Stimulated activated CD8-positive, alpha-beta memory T cell treated with anti-CD3 and anti-CD28 coated beads, Interleukin-4, amount 100 ng/mL, for 48 hours (primary cell): Measurements from ENCODE around the gene LIPI.
"Not testable (repeated sequence)": the region's sequence is repeated elsewhere in the genome, so short reads cannot be mapped to it uniquely, and the experiment has no call there.

Experiments
- DNase-seq: peaks from one replicate; pipeline ENCODE4 v3.0.0-alpha.2; 2020

Gene LIPI

GRCh38 chr21:14072761-14073535, 137.8 kb downstream of the LIPI start:
- no peak for DNase-seq

GRCh38 chr21:14071902-14072734, 138.6 kb downstream of the LIPI start:
- DNase-seq = no peak

GRCh38 chr21:14070968-14071367, 139.8 kb downstream of the LIPI start:
- DNase-seq = no peak

GRCh38 chr21:14070049-14070893, 140.5 kb downstream of the LIPI start:
- no peak for DNase-seq

DNA sequence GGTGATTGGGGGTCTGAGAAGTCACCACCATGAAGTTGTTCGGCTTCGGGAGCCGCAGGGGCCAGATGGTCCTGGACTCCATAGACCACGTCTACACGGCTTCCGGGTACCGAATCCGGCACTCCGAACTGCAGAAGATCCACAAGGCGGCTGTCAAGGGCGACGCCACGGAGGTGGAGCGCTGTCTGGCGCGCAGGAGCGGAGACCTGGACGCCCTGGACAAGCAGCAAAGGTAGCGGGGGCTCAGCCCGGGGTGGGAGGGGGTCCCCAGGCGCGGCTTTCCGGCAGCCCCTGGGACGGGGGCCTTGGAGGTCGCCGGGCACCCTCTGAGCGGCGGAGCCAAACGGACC, 146.5 kb downstream of the LIPI start:
- no peak for DNase-seq

- DNase-seq = not testable (repeated sequence)
Observed at GRCh38 chr21:14063620-14064295, 147.0 kb downstream of the LIPI start.

- DNase-seq = not testable (repeated sequence)
Observed at GRCh38 chr21:14062684-14063083, 148.1 kb downstream of the LIPI start.

DNA sequence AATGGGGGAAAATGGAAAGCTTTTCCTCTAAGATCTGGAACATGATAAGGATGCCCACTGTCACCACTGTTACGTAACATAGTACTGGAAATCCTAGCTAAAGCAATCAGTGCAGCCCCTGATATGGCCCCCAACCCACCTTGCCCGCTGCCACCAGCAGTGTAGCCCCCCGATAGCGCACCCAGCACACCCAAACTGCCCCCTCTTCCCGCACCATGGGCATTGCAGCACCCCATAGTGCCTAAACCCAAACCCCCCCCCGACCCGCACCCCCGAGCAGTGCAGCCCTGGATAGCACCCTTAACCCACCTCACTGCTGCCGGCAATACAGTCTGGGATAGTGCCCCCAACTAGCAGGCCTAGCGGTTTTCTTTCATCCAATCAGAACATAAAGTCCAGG, 148.9 kb downstream of the LIPI start:
- DNase-seq = not testable (repeated sequence)

DNA sequence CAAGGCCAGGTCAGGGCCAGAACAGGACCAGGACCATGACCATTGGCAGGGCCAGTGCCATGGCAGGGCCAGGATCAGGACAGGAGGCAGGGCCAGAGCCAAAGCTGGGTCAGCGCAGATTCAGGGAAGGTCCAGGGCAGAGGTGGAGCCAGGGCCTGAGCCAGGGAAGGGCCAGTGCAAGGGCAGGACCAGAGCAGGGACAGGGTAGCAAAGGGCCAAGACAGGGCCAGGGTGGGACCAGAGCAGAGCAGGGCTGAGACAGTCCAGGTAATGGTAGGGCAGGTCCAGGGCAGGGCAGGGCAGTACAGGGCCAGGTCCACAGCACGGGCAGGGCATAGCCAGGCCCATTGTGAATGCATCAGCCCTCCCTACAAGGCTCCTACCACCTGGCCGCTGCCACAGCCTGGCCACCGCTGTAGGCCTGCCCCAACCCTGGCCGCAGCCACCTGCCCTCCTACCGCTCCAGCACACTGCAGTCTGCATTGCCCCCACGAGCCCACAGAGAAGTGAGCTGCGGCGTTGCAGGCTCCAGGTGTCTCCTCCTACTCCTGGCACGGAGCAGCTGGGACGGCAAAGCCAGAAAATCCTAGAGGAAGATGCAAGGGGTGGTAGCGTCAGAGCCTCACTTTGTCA, 151.6 kb downstream of the LIPI start:
- not testable (repeated sequence) for DNase-seq
